ENCODE data around the gene PEAR1.

- no peak for TF ChIP-seq CTCF (IDR thresholded peaks at IDR 0.05)
- no peak for TF ChIP-seq POLR2A (IDR thresholded peaks at IDR 0.05)
- TF ChIP-seq EP300 (IDR thresholded peaks at IDR 0.05): no peak
- TF ChIP-seq POLR2AphosphoS5 (IDR thresholded peaks at IDR 0.05): no peak
These were observed 70.9 kb downstream of the PEAR1 start for GRCh38 chr1:156964441-156964840.
